ENCODE measurements around the gene HSPA13.

- TF ChIP-seq ATF3 (IDR thresholded peaks at IDR 0.05) (peak; percentile 68), CTCF (IDR thresholded peaks at IDR 0.05; ENCODE audit: low read depth, low read length, missing input control) (peak; percentile 4), SP1 (IDR thresholded peaks at IDR 0.05) (peak; percentile 89), TAF1 (conservative IDR thresholded peaks at IDR 0.05) (peak; percentile 69), GABPA (IDR thresholded peaks at IDR 0.05 in 1 of 2, conservative IDR thresholded peaks at IDR 0.05 in 1 of 2) (peak in 1 of 2 donors; percentile 54), FOXA1 (IDR thresholded peaks at IDR 0.05) (peak; percentile 60), MAX (IDR thresholded peaks at IDR 0.05) (peak; percentile 73), YY1 (IDR thresholded peaks at IDR 0.05) (peak; percentile 89), HNF4A (conservative IDR thresholded peaks at IDR 0.05) (peak; percentile 24 to 46), REST (IDR thresholded peaks at IDR 0.05) (no peak)
Observed at GRCh38 chr21:14382835-14383595, at the start of gene HSPA13.

Data from liver (tissue), 3 donors.